ENCODE data around the gene PLCD3. TPM values are rescaled to one million over a fixed set of nuclear protein-coding genes. Genes with fewer than 3 reads are reported as not detected.
A peak's percentile ranks its signal among the peaks of the same experiment; 100 is the strongest.

The PLCD3 gene
- total and polyA plus RNA-seq, 2 of the 13 experiments (the other 11 are each of a cell fraction or from before 2014, with no cell fraction given): 11.3 to 39.1 TPM

GRCh38 chr17:45171338-45172231 is 39.3 kb upstream of the PLCD3 start (continued):
- peak; percentile 64; the same call in 1 of the 2 replicates for TF ChIP-seq HMG20B (CRISPR knock-in tag; conservative IDR thresholded peaks at IDR 0.05)
- TF ChIP-seq RFX3 (CRISPR knock-in tag; IDR thresholded peaks at IDR 0.05): no peak
- no peak for TF ChIP-seq TCF12 (IDR thresholded peaks at IDR 0.05)
- no peak; the same call in 1 of the 2 replicates for TF ChIP-seq TCF12 (CRISPR knock-in tag; IDR thresholded peaks at IDR 0.05)
- TF ChIP-seq FOSL2 (CRISPR knock-in tag; IDR thresholded peaks at IDR 0.05): peak; percentile 23; the same call in 1 of the 2 replicates
- TF ChIP-seq PAF1 (CRISPR knock-in tag; IDR thresholded peaks at IDR 0.05): no peak
- TF ChIP-seq DNMT3B (CRISPR knock-in tag; conservative IDR thresholded peaks at IDR 0.05): peak; percentile 82; the same call in 1 of the 2 replicates
- no peak for TF ChIP-seq SNAI1 (CRISPR knock-in tag; IDR thresholded peaks at IDR 0.05; ENCODE audit: borderline replicate concordance)
- peak; percentile 56; the same call in 1 of the 2 replicates for TF ChIP-seq MIER3 (CRISPR knock-in tag; IDR thresholded peaks at IDR 0.05; ENCODE audit: borderline replicate concordance)
- TF ChIP-seq ZNF747 (CRISPR knock-in tag; IDR thresholded peaks at IDR 0.05; ENCODE audit: borderline replicate concordance): peak; percentile 88; the same call in 1 of the 2 replicates
- TF ChIP-seq ZFYVE20 (CRISPR knock-in tag; IDR thresholded peaks at IDR 0.05; ENCODE audit: borderline replicate concordance, low read depth): 0 out of 2 replicates have a peak, but pooled peaks have one; percentile 55
- no peak for TF ChIP-seq ZNF660 (CRISPR knock-in tag; IDR thresholded peaks at IDR 0.05; ENCODE audit: borderline replicate concordance, low read depth)
- no peak for TF ChIP-seq ZNF547 (CRISPR knock-in tag; IDR thresholded peaks at IDR 0.05)
- no peak for TF ChIP-seq BCL3 (CRISPR knock-in tag; IDR thresholded peaks at IDR 0.05)
- TF ChIP-seq PPARG (CRISPR knock-in tag; conservative IDR thresholded peaks at IDR 0.05): peak; percentile 82
- TF ChIP-seq, protein P1, sequence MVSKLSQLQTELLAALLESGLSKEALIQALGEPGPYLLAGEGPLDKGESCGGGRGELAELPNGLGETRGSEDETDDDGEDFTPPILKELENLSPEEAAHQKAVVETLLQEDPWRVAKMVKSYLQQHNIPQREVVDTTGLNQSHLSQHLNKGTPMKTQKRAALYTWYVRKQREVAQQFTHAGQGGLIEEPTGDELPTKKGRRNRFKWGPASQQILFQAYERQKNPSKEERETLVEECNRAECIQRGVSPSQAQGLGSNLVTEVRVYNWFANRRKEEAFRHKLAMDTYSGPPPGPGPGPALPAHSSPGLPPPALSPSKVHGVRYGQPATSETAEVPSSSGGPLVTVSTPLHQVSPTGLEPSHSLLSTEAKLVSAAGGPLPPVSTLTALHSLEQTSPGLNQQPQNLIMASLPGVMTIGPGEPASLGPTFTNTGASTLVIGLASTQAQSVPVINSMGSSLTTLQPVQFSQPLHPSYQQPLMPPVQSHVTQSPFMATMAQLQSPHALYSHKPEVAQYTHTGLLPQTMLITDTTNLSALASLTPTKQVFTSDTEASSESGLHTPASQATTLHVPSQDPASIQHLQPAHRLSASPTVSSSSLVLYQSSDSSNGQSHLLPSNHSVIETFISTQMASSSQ (IDR thresholded peaks at IDR 0.05; ENCODE audit: low read depth): peak; percentile 26; the same call in 1 of the 2 replicates
- TF ChIP-seq, protein P1 (CRISPR knock-in tag; IDR thresholded peaks at IDR 0.05; ENCODE audit: borderline replicate concordance): peak; percentile 41; the same call in 1 of the 2 replicates
- TF ChIP-seq TEAD3 (CRISPR knock-in tag; optimal IDR thresholded peaks at IDR 0.05; ENCODE audit: borderline replicate concordance): peak; percentile 98
- peak; percentile 39 for TF ChIP-seq ZNF614 (CRISPR knock-in tag; IDR thresholded peaks at IDR 0.05; ENCODE audit: borderline replicate concordance)
- TF ChIP-seq ZFP1 (CRISPR knock-in tag; IDR thresholded peaks at IDR 0.05): peak; percentile 53; the same call in 1 of the 2 replicates
- TF ChIP-seq PHF21A (CRISPR knock-in tag; IDR thresholded peaks at IDR 0.05): peak; percentile 98
- TF ChIP-seq NR2F6 (IDR thresholded peaks at IDR 0.05): no peak; the same call in 1 of the 2 replicates
- TF ChIP-seq NR2F6 (CRISPR knock-in tag; IDR thresholded peaks at IDR 0.05): peak; percentile 64
- peak; percentile 94 for TF ChIP-seq GATAD2A (CRISPR knock-in tag; IDR thresholded peaks at IDR 0.05)
- TF ChIP-seq TSC22D2 (CRISPR knock-in tag; IDR thresholded peaks at IDR 0.05; ENCODE audit: borderline replicate concordance): peak; percentile 67; the same call in 1 of the 2 replicates
- TF ChIP-seq TOPORS (CRISPR knock-in tag; IDR thresholded peaks at IDR 0.05): peak; percentile 62; the same call in 1 of the 2 replicates
- peak; percentile 77; the same call in 1 of the 2 replicates for TF ChIP-seq ZKSCAN8 (CRISPR knock-in tag; IDR thresholded peaks at IDR 0.05; ENCODE audit: borderline replicate concordance)
